Pulmonary artery endothelial cell (primary cell): ENCODE measurements around the gene TPCN2. TPM values are rescaled to one million over a fixed set of nuclear protein-coding genes. Genes with fewer than 3 reads are reported as not detected.
"Not testable (repeated sequence)": the region's sequence is repeated elsewhere in the genome, so short reads cannot be mapped to it uniquely, and the experiment has no call there.

ENCODE experiments used
- DNase-seq: peaks from one replicate; pipeline ENCODE4 v3.0.0-alpha.2; 2011; ENCODE audit warnings: low read depth, low spot score
- total RNA-seq: library from RNA; depleted of rRNA; stranded (reverse); fragments of >200 nt; gene quantifications from 2 replicates; pipeline ENCODE4 v1.2.3, GENCODE V29; 2014

Gene TPCN2
- total RNA-seq, 1 donor from 2014 or later: 11.3 TPM

GRCh38 chr11:69074375-69075140 is 25.8 kb downstream of the TPCN2 start:
- DNase-seq: no peak

GRCh38 chr11:69075421-69076128 is 26.8 kb downstream of the TPCN2 start:
- DNase-seq: no peak

DNA sequence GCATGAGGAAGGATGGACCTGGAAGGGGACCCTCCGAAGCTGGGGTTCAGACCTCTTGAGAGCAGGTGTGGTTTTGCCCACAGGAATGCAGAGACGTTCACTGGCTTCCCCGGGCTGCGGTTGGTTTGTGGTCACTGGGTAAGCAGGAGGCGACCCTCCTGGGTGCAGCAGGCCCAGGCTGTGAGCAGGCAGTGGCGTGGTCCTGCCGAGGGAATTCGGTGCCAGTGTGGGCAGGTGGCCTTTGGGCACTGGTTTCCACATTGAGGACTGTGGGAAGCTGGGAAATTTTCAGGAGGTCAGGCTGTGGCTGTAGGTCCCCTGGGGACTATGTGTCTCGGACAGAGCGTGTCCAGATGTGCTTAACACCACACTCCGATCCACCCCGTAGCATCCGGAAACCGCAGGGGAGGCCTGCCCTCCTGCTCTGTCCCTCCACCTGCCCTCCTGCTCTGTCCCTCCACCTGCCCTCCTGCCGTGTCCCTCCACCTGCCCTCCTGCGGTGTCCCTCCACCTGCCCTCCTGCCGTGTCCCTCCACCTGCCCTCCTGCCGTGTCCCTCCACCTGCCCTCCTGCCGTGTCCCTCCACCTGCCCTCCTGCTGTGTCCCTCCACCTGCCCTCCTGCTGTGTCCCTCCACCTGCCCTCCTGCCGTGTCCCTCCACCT is 27.5 kb downstream of the TPCN2 start:
- DNase-seq: no peak

DNA sequence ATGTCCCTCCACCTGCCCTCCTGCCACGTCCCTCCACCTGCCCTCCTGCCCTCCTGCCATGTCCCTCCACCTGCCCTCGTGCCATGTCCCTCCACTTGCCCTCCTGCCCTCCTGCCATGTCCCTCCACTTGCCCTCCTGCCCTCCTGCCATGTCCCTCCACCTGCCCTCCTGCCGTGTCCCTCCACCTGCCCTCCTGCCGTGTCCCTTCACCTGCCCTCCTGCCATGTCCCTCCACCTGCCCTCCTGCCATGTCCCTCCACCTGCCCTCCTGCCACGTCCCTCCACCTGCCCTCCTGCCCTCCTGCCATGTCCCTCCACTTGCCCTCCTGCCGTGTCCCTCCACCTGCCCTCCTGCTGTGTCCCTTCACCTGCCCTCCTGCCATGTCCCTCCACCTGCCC is 28.2 kb downstream of the TPCN2 start:
- not testable (repeated sequence) for DNase-seq

- DNase-seq: no peak
Observed at GRCh38 chr11:69078508-69078907, 29.8 kb downstream of the TPCN2 start.

DNA sequence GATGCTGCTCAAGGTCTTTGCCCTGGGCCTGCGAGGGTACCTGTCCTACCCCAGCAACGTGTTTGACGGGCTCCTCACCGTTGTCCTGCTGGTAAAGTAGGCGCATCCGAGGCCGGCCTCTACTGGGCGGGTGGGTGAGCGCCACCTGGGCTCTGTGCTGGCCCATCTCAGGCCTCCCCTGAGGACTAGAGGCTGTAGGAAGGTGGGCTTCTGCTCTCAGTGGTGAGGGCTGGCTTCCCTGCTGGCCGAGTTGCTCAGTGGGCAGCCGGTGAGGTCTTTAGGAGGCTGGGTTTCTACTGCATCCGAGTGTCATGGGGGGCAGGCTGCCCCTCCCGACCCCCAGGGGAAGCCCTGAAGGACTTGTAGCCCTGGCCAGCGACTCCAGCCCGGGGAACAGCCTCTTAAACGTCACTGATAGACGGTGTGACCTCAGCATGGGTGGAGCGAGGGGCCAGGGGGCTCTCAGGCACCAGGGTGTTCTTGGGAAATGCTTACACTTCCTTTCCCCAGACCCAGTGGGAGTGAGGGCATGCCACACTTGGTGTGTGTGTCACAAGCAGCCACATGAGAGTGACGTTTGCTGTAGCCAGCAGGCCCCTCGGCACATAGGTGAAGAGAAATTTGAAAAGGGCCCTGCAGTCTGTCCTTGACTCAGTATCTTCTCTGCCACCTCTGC is 30.3 kb downstream of the TPCN2 start:
- no peak for DNase-seq

GRCh38 chr11:69079661-69080256 is 31.0 kb downstream of the TPCN2 start:
- no peak for DNase-seq

DNA sequence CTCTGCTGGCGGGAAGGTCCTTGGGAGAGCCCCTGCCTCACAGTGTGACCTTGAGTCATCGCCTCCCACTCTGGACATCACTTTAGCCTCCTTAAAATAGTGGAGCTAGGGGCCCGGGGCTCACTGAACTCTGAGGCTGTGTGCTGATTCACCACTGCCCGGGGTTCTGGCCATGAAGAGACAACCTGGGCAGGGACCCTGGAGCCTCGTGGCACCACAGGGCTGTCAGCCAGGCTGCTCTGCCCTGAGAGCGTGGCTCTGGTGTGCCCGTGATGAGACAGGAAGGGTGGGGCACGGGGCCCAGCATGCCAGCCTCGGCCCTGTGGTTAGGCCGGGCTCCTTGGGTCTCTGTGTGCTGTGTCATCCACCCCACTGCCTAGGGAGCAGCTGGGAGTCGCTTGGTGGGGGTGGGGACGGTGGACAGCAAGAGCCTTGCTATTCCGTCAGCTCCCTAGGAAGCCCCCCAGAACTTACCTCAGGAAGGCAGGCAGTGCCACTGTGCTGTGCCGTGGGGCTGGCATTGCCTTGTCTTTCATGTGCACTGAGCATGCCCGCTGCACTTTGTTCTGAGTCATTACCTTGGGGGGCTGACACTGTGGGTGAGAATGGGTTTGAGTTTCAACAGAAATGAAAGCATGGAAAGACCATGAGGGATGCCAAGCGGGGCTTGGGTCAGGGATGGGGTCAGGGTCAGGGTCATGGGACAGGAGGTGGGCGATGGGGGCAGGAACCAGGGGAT is 31.7 kb downstream of the TPCN2 start:
- no peak for DNase-seq

DNA sequence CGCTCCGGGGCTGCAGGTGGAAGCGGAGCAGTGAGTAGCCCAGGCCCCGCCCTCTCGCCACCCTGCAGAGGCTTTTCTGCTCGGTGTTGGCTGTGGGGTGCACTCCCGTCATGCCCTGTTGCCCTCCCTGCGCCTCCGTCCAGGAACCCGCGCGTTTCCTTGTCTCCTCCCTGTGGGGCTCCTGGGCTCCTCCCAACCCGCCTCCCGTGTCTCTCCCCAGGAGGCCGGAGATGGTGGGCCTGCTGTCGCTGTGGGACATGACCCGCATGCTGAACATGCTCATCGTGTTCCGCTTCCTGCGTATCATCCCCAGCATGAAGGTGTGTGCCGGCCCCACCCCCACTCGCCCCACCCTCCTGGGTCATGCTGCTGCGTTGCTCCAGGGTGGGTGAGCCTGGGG is 32.4 kb downstream of the TPCN2 start:
- DNase-seq: no peak

DNA sequence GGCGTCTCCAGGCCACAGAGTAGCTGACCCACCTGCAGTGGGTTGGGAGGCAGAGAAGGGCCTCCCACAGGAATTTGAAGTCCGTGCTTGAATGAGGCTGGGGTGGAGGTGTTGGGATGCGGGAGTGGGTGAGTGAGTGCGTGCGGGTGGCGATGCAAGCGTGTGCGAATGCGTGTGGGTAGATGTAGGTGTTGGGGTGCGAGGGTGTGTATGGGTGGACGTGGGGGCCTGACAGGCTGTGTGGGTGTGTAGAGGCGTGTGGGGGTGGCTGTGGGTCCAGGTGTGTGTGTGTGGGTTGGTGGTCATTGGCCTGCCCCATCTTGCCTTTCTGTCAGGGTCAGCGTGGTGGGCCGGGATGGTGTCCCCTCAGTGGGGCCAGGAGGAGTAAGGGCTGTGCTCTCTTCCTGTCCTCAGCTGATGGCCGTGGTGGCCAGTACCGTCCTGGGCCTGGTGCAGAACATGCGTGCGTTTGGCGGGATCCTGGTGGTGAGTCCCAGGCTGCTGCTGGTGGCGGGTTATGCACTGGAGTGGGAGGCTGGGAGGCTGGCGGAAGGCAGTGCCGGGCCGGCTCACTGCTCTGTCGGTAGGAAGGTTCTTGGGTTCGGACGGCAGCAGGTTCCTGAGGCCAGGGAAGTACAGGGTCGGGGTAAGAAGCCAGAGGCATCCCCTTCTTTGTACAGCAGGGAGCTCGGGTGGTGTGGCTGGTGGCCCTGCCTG is 35.0 kb downstream of the TPCN2 start:
- DNase-seq: no peak

GRCh38 chr11:69084371-69084770 is 35.6 kb downstream of the TPCN2 start:
- DNase-seq: no peak

DNA sequence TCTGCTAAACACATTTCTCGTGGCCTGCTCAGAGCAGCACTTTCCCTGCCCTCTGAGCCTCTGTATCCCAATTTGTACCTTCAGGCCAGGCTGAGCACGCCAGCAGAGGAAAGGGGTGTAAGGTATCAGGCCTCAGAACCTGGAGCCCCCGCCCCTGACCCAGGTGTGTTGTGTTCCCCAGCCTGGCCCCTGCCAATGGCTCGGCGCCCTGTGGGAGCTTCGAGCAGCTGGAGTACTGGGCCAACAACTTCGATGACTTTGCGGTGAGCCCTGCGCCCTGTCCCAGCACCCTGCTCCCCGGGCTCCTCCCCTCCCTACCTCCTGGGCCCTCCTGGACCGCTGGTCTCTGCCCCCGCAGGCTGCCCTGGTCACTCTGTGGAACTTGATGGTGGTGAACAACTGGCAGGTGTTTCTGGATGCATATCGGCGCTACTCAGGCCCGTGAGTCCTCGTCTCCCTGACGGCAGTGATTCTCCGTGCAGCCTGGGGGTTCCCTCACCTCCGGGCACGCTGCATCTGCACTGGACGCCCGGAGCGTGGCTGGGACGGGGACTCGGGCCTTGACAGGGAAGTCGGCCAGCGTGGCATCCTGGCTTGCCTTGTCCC is 36.9 kb downstream of the TPCN2 start:
- no peak for DNase-seq

DNA sequence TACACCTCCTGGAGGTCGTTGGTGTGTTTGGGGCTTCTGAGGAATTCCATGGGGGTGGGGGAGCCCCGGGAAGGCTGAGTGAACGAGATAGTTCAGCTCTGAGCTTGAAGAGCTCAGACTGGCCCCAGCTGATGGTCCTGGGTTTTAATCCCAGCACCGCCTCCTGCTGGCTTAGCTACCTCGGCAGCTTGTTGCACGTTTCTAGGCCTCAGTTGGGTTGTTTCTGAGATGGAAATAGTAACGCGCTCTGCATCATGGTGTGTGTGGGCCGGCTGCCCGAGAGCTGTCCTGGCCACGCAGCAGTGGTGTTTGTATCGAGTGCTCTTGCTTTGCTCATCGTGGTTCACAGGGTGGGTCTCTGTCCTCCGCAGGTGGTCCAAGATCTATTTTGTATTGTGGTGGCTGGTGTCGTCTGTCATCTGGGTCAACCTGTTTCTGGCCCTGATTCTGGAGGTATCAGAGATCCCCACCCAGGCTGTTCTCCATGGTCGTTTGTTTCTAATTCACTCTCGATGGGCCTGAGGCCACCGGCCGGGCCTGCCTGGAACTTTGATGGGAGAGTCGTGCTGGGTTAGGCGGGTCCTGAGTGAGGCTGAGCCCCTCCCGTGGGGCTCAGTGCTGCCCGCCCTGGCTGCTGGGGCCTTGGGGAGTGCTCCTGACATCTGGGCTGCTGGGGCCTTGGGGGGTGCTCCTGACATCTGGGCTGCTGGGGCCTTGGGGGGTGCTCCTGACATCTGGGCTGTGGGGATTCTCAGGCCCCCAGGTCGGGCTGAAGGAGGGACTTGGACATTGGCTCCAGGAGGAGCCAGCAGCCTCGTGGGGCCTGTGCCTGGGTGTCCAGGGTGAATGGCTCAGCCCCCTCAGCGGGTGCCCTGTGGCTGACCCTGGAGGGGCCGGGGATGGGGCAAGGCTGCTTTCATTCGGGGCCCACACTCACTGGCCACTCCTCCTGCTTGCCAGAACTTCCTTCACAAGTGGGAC is 37.7 kb downstream of the TPCN2 start:
- no peak for DNase-seq

GRCh38 chr11:69087133-69087524 is 38.4 kb downstream of the TPCN2 start:
- DNase-seq: no peak

DNA sequence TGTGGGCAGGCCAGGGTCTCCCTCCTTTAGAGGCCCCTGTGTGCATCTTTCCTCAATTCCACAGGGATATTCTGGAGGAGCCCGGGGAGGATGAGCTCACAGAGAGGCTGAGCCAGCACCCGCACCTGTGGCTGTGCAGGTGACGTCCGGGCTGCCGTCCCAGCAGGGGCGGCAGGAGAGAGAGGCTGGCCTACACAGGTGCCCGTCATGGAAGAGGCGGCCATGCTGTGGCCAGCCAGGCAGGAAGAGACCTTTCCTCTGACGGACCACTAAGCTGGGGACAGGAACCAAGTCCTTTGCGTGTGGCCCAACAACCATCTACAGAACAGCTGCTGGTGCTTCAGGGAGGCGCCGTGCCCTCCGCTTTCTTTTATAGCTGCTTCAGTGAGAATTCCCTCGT is 39.1 kb downstream of the TPCN2 start:
- no peak for DNase-seq

DNA sequence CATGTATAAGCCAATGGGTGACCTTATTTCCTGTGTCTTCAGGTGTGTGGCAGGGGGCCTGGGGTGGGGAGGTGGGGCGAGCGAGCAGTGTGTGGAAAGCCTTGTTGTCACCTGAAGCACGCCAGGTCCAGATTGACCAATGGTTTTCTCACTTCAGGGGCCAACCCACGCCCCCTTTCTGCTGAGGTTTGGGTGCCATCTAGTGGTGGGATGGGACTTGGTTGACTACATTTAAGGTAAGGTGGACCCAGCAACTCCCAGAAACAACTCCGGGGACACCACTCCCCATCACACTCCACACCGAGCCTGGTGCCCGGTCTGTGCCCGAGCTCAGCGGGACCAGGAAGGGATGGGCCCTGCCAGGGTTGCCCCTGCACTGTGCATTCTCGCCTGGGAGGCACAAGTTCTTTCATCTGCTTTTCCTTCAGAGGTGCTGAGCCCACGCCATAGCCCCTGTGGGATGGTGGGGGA is 40.0 kb downstream of the TPCN2 start:
- peak; percentile 30 for DNase-seq

DNA sequence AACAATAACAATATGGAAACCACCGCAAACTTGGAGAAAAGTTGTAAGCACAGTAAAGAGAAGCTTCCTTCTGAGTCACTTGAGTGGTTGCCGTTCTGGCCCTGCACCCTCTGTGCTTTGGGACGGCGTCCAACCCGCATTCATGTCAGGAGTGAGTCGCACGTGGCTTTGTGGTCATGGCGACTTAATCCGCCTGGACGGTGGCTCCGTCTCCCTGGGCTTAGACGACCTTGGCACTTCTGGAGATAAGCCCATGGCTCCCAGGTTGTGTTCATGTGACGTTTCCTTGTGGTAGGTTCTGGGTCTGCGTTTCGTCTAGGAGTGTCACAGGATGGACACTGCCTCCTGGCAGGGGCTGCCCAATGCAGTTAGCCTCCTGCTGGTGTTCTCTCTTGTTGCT is 40.5 kb downstream of the TPCN2 start:
- no peak for DNase-seq

DNA sequence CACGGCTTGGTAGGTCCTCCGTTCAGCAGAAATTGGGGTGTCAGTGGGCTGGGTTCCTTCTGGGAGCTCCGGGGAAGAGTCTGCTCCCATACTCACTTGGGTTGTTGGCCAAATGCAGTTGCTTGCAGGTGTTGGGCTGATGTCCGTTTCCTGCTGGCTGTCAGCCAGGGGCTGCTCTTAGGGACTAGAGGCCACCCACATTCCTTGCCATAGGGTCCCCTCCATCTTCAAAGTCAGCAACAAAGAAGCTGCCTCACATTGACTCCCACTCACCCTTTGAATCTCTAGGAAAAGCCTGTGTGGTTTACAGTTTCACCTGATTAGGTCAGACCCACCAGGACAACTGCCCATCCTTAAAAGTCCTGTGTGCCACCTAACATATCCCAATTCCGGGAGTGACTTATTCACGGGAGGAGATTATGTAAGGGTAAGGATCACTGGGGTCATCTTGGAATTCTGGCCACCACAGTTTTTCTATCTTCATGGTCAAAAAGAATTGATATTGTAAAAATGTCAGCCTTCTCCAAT is 43.0 kb downstream of the TPCN2 start:
- DNase-seq: no peak
